ENCODE data around the gene VWA3B. TPM values are rescaled to one million over a fixed set of nuclear protein-coding genes. Genes with fewer than 3 reads are reported as not detected.

The VWA3B gene
- total RNA-seq, 1 experiment from 2014 or later = not detected

DNA sequence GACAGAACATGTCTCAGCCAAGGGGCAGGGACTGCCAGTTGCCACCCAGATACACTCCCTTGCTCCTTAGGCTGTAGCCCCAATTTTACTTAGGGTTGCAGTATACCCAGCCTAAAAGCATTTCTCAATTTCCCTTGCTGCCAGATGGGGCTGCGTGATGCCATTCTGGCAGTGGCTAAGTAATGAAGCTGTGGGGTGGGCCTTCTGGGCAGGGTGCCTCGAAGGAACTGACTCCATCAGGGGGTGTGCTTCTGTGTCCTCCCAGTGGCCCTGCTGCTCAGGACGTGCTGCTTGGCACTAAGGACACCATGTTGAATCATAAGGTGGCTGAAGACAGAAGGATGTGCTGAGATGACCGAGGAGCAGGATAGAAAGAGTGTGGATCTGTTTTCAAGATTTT, 74.2 kb downstream of the VWA3B start:
- peaks cover 2% of the 10 kb centered on the region for H3K27me3 ChIP-seq (replicated peaks; ENCODE audit: insufficient read depth, low read depth, low read length, poor library complexity)
- intact Hi-C loops (cut with micrococcal nuclease; ENCODE audit: unreplicated experiment) = no loop called here
- CTCF ChIA-PET = no interaction called here
- H3K4me1 ChIP-seq (ENCODE audit: insufficient read depth, low read length, poor library complexity, severe bottlenecking) = no peaks in the 10 kb centered on the region
- no peak overlapping the region for H3K4me3 ChIP-seq (ENCODE audit: low read depth, low read length, poor library complexity, severe bottlenecking)
- no peak for TF ChIP-seq EZH2 (IDR thresholded peaks at IDR 0.05; ENCODE audit: borderline replicate concordance, low read depth, low read length, poor library complexity, severe bottlenecking)
- TF ChIP-seq, protein P1, sequence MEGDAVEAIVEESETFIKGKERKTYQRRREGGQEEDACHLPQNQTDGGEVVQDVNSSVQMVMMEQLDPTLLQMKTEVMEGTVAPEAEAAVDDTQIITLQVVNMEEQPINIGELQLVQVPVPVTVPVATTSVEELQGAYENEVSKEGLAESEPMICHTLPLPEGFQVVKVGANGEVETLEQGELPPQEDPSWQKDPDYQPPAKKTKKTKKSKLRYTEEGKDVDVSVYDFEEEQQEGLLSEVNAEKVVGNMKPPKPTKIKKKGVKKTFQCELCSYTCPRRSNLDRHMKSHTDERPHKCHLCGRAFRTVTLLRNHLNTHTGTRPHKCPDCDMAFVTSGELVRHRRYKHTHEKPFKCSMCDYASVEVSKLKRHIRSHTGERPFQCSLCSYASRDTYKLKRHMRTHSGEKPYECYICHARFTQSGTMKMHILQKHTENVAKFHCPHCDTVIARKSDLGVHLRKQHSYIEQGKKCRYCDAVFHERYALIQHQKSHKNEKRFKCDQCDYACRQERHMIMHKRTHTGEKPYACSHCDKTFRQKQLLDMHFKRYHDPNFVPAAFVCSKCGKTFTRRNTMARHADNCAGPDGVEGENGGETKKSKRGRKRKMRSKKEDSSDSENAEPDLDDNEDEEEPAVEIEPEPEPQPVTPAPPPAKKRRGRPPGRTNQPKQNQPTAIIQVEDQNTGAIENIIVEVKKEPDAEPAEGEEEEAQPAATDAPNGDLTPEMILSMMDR (conservative IDR thresholded peaks at IDR 0.05; ENCODE audit: low read depth, low read length) = no peak
- no peaks in the 10 kb centered on the region for H3K36me3 ChIP-seq (ENCODE audit: insufficient read depth, low read length, poor library complexity, severe bottlenecking)
- BruUV-seq (replicated peaks) = no TSS peak
- POLR2A ChIA-PET (ENCODE audit: low non-redundant PET) = no interaction called here
- no peak overlapping the region for H3K27ac ChIP-seq (ENCODE audit: low read depth, low read length, poor library complexity, severe bottlenecking)
- DNase-seq (ENCODE audit: low spot score) = no peak
- H3K9me3 ChIP-seq (ENCODE audit: low read depth, low read length, poor library complexity, severe bottlenecking) = no peaks in the 10 kb centered on the region

DNA sequence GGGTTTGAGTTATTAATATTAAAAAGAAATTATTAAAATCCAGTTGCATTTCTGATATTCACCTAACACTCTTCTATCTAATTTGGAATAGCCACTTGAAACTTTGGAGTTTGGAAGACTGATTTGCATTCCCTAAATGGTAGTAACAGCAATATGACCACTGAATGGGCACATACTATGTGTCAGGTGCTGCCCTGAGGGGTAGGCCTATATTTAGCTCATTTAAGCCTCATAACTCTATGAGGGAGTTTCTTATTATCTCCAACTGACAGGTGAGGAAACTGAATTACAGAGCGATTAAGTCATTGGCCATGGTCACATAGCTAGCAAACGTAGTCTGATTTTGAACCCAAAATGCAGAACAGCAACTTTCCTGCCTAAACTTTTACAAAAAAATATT, 77.3 kb downstream of the VWA3B start:
- POLR2A ChIA-PET (ENCODE audit: low non-redundant PET) = no interaction called here
- CTCF ChIA-PET = no interaction called here
- Histone ChIP-seq H3K4me1 (ENCODE audit: insufficient read depth, low read length, poor library complexity, severe bottlenecking) (no peaks in the 10 kb centered on the region), H3K9me3 (ENCODE audit: low read depth, low read length, poor library complexity, severe bottlenecking) (no peaks in the 10 kb centered on the region), H3K4me3 (ENCODE audit: low read depth, low read length, poor library complexity, severe bottlenecking) (no peak overlapping the region), H3K27me3 (replicated peaks; ENCODE audit: insufficient read depth, low read depth, low read length, poor library complexity) (peaks cover 3% of the 10 kb centered on the region), H3K27ac (ENCODE audit: low read depth, low read length, poor library complexity, severe bottlenecking) (no peak overlapping the region), H3K36me3 (ENCODE audit: insufficient read depth, low read length, poor library complexity, severe bottlenecking) (no peaks in the 10 kb centered on the region)
- no peak for TF ChIP-seq EZH2 (IDR thresholded peaks at IDR 0.05; ENCODE audit: borderline replicate concordance, low read depth, low read length, poor library complexity, severe bottlenecking)
- TF ChIP-seq, protein P1 (conservative IDR thresholded peaks at IDR 0.05; ENCODE audit: low read depth, low read length) = no peak
- BruUV-seq (replicated peaks) = no TSS peak
- DNase-seq (ENCODE audit: low spot score) = no peak
- intact Hi-C loops (cut with micrococcal nuclease; ENCODE audit: unreplicated experiment) = no loop called here

DNA sequence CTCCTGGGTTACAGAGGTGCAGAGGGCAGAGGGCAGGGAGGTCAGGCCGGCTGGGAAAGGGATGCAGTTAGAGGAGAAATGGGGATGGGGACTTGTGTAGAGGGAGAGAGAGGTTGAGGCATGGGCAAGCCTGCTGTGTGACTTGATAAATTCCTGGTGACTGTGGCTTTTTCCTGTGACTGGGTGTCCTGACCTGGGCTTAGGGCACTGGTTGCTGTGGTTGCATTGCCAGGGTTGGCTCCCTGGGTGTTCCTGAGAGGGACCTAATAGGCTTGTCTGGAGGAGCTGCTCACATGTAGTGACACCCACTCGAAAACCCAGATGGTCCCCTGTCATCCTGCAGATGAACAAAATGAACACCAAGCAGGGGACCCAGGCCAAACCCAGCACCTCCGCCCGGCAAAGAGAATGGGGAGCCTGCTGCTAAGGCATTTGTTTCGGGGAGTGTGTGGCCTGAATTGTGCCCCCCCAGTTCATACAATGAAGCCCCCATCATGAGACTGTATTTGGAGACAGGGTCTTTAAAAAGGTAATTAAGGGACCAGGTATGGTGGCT, 78.6 kb downstream of the VWA3B start:
- Histone ChIP-seq H3K4me1 (ENCODE audit: insufficient read depth, low read length, poor library complexity, severe bottlenecking) (no peaks in the 10 kb centered on the region), H3K27me3 (replicated peaks; ENCODE audit: insufficient read depth, low read depth, low read length, poor library complexity) (peaks cover 3% of the 10 kb centered on the region), H3K36me3 (ENCODE audit: insufficient read depth, low read length, poor library complexity, severe bottlenecking) (no peaks in the 10 kb centered on the region), H3K9me3 (ENCODE audit: low read depth, low read length, poor library complexity, severe bottlenecking) (no peaks in the 10 kb centered on the region), H3K27ac (ENCODE audit: low read depth, low read length, poor library complexity, severe bottlenecking) (no peak overlapping the region), H3K4me3 (ENCODE audit: low read depth, low read length, poor library complexity, severe bottlenecking) (no peak overlapping the region)
- ChIA-PET CTCF (no interaction called here), POLR2A (ENCODE audit: low non-redundant PET) (no interaction called here)
- DNase-seq (ENCODE audit: low spot score) = no peak
- TF ChIP-seq, protein P1 (conservative IDR thresholded peaks at IDR 0.05; ENCODE audit: low read depth, low read length) = no peak
- TF ChIP-seq EZH2 (IDR thresholded peaks at IDR 0.05; ENCODE audit: borderline replicate concordance, low read depth, low read length, poor library complexity, severe bottlenecking) = no peak
- intact Hi-C loops (cut with micrococcal nuclease; ENCODE audit: unreplicated experiment) = no loop called here
- BruUV-seq (replicated peaks) = no TSS peak

All from A673 (cell line).